GM12874 (cell line): ENCODE data around the gene PDE8A.

Experiments used
- CTCF ChIP-seq: IDR thresholded peaks from 2 replicates; pipeline ENCODE4 v1.5.1; 2011; ENCODE audit warnings: low read depth, mild to moderate bottlenecking, control low read depth, low read length, moderate library complexity; ENCODE audit not compliant: insufficient read depth

The PDE8A gene

GRCh38 chr15:84983711-84984110 is 2.1 kb downstream of the PDE8A start:
- TF ChIP-seq CTCF, result no peak

- TF ChIP-seq CTCF, result no peak
Observed at GRCh38 chr15:84985158-84985557, 3.5 kb downstream of the PDE8A start.

GRCh38 chr15:84987949-84988624 is 6.4 kb downstream of the PDE8A start:
- no peak for TF ChIP-seq CTCF

- TF ChIP-seq CTCF, result no peak
Observed at GRCh38 chr15:84988909-84989644, 7.4 kb downstream of the PDE8A start.

- TF ChIP-seq CTCF, result no peak
Observed at GRCh38 chr15:84990507-84990906, 8.9 kb downstream of the PDE8A start.

GRCh38 chr15:84991014-84991712 is 9.5 kb downstream of the PDE8A start:
- TF ChIP-seq CTCF, result no peak

GRCh38 chr15:84992157-84992944 is 10.7 kb downstream of the PDE8A start:
- no peak for TF ChIP-seq CTCF
